H1 (cell line): Measurements from ENCODE around the gene CACNG6. TPM values are rescaled to one million over a fixed set of nuclear protein-coding genes. Genes with fewer than 3 reads are reported as not detected.

Experiments
- CTCF ChIA-PET: fragments of 300-600 bp; sonication (Branson Sonifier 250); formaldehyde crosslinking; loops from one replicate; lab custom pipeline; 2021; ENCODE audit not compliant: partially characterized antibody; lab: Charles Lee
- POLR2A ChIA-PET: fragments of 300-600 bp; sonication (Branson Sonifier 250); formaldehyde crosslinking; loops from one replicate; lab custom pipeline; 2021; ENCODE audit warnings: inconsistent platforms; ENCODE audit not compliant: partially characterized antibody; lab: Charles Lee
- DNase-seq, 2 experiments: peaks; one replicate each; pipeline versions ENCODE4 v3.0.0 to v3.0.0-alpha.2; 2010 to 2022; ENCODE audit warnings: low spot score in 2 of 2, low read depth in 1 of 2, mixed read lengths in 1 of 2
- FAIRE-seq: peaks from 2 replicates; lab custom pipeline; 2011; peaks lifted over from hg19 to GRCh38; lab: Jason Lieb, UNC
- H2AFZ ChIP-seq: 2 replicates; pipeline ENCODE4 v1.8.1; 2012; ENCODE audit warnings: low read length, inconsistent platforms
- H2AK5ac ChIP-seq: 2 replicates; pipeline ENCODE4 v1.6.1; 2013; ENCODE audit warnings: low read depth, low read length
- H2BK120ac ChIP-seq: replicated peaks from 2 replicates; pipeline ENCODE3; 2013; ENCODE audit warnings: low read depth, low read length, inconsistent platforms
- H2BK12ac ChIP-seq: 2 replicates; pipeline ENCODE4 v1.6.1; 2013; ENCODE audit warnings: low read depth, low read length
- H2BK15ac ChIP-seq: 2 replicates; pipeline ENCODE4 v1.6.1; 2013; ENCODE audit warnings: low read length
- H2BK20ac ChIP-seq: 2 replicates; pipeline ENCODE4 v1.6.1; 2013; ENCODE audit warnings: low read length
- H2BK5ac ChIP-seq: 2 replicates; pipeline ENCODE4 v1.6.1; 2013; ENCODE audit warnings: low read depth, low read length
- H3K14ac ChIP-seq: 2 replicates; pipeline ENCODE4 v1.6.1; 2013; ENCODE audit warnings: inconsistent platforms; ENCODE audit not compliant: insufficient read length
- H3K18ac ChIP-seq: 2 replicates; pipeline ENCODE4 v1.6.1; 2013; ENCODE audit warnings: low read length; ENCODE audit errors: extremely low read depth
- H3K23ac ChIP-seq: 2 replicates; pipeline ENCODE4 v1.6.1; 2013; ENCODE audit warnings: inconsistent platforms; ENCODE audit not compliant: insufficient read length
- H3K23me2 ChIP-seq: 2 replicates; pipeline ENCODE4 v1.6.1; 2013; ENCODE audit warnings: low read depth, low read length
- H3K27ac ChIP-seq: 2 replicates; pipeline ENCODE4 v1.6.1; 2011; ENCODE audit warnings: low read depth, low read length, inconsistent platforms
- H3K27me3 ChIP-seq, 4 experiments: replicated peaks in 1 of 4; 1 replicate in 1 of 4; 2 replicates in 3 of 4; pipeline versions ENCODE4 v1.6.1 to v1.8.1; 2011 to 2013; ENCODE audit warnings: low read length in 3 of 4, mild to moderate bottlenecking in 3 of 4, inconsistent platforms in 2 of 4, mixed read lengths in 2 of 4, moderate library complexity in 1 of 4; ENCODE audit not compliant: control insufficient read depth in 3 of 4, insufficient read depth in 3 of 4; ENCODE audit errors: extremely low read depth in 1 of 4
- H3K36me3 ChIP-seq, 4 experiments: 2 replicates each; pipeline versions ENCODE4 v1.6.1 to v1.8.1; 2011 to 2013; ENCODE audit warnings: mild to moderate bottlenecking in 4 of 4, low read length in 3 of 4, moderate library complexity in 2 of 4, control low read depth in 1 of 4, inconsistent platforms in 1 of 4; ENCODE audit not compliant: insufficient read depth in 4 of 4, control insufficient read depth in 2 of 4
- H3K4ac ChIP-seq: replicated peaks from 2 replicates; pipeline ENCODE3; 2013; ENCODE audit warnings: low read length, low read depth, mixed read lengths, inconsistent platforms; ENCODE audit not compliant: insufficient read length
- H3K4me1 ChIP-seq, 4 experiments: replicated peaks in 1 of 4; 1 replicate in 1 of 4; 2 replicates in 3 of 4; pipeline versions ENCODE4 v1.6.1 to v1.8.1; 2011 to 2013; ENCODE audit warnings: low read length in 3 of 4, inconsistent platforms in 2 of 4, mixed read lengths in 1 of 4; ENCODE audit not compliant: insufficient read depth in 4 of 4, control insufficient read depth in 3 of 4
- H3K4me2 ChIP-seq, 2 experiments: 2 replicates each; pipeline versions ENCODE4 v1.6.1 to v1.8.1; 2011 to 2013; ENCODE audit warnings: low read depth in 2 of 2, low read length in 2 of 2, control low read depth in 1 of 2, inconsistent platforms in 1 of 2, mild to moderate bottlenecking in 1 of 2; ENCODE audit not compliant: insufficient read depth in 1 of 2
- H3K4me3 ChIP-seq, 4 experiments: fragments of 200-600, 300-600 bp in 1 of 4; sonication (generic), shearing (Covaris generic), sonication (Bioruptor Twin) in 1 of 4; 2 replicates each; pipeline versions ENCODE4 v1.5.1 to v1.8.1; 2011 to 2016; ENCODE audit warnings: low read length in 4 of 4, low read depth in 3 of 4, control low read depth in 2 of 4, inconsistent platforms in 2 of 4, mild to moderate bottlenecking in 2 of 4, mixed read lengths in 1 of 4, moderate library complexity in 1 of 4; ENCODE audit not compliant: insufficient read depth in 2 of 4; ENCODE audit errors: extremely low read depth in 1 of 4
- H3K56ac ChIP-seq: replicated peaks from 2 replicates; pipeline ENCODE3; 2013; ENCODE audit warnings: low read depth, mild to moderate bottlenecking, mixed read lengths, low read length, inconsistent platforms; ENCODE audit not compliant: insufficient read length
- H3K79me1 ChIP-seq: 2 replicates; pipeline ENCODE4 v1.6.1; 2013; ENCODE audit warnings: low read depth, low read length, control low read depth
- H3K79me2 ChIP-seq, 2 experiments: 2 replicates each; pipeline versions ENCODE4 v1.6.1 to v1.8.1; 2012 to 2013; ENCODE audit warnings: low read length in 2 of 2, mild to moderate bottlenecking in 2 of 2, inconsistent platforms in 1 of 2; ENCODE audit not compliant: insufficient read depth in 2 of 2, control insufficient read depth in 1 of 2
- H3K9ac ChIP-seq, 4 experiments: replicated peaks in 1 of 4; 1 replicate in 1 of 4; 2 replicates in 3 of 4; pipeline versions ENCODE4 v1.6.1 to v1.8.1; 2011 to 2013; ENCODE audit warnings: low read depth in 3 of 4, low read length in 3 of 4, control low read depth in 2 of 4, mild to moderate bottlenecking in 2 of 4, moderate library complexity in 2 of 4, inconsistent platforms in 1 of 4; ENCODE audit errors: extremely low read depth in 1 of 4
- H3K9me3 ChIP-seq, 2 experiments: 2 replicates each; pipeline versions ENCODE4 v1.6.1 to v1.8.1; 2012 to 2013; ENCODE audit warnings: mild to moderate bottlenecking in 2 of 2, moderate library complexity in 2 of 2, control low read depth in 1 of 2, inconsistent platforms in 1 of 2, low read depth in 1 of 2, low read length in 1 of 2, mixed read lengths in 1 of 2; ENCODE audit not compliant: insufficient read depth in 2 of 2
- H4K20me1 ChIP-seq, 2 experiments: replicated peaks in 1 of 2; 2 replicates each; pipeline versions ENCODE3 to v1.8.1; 2011 to 2013; ENCODE audit warnings: inconsistent platforms in 2 of 2, low read length in 2 of 2, mild to moderate bottlenecking in 1 of 2; ENCODE audit not compliant: insufficient read depth in 2 of 2, control insufficient read depth in 1 of 2
- H4K5ac ChIP-seq: 2 replicates; pipeline ENCODE4 v1.6.1; 2013; ENCODE audit warnings: low read length, low read depth, mixed read lengths, inconsistent platforms; ENCODE audit not compliant: insufficient read length
- H4K8ac ChIP-seq: 2 replicates; pipeline ENCODE4 v1.8.0; 2013; ENCODE audit warnings: mild to moderate bottlenecking, moderate library complexity, low read length, inconsistent platforms; ENCODE audit not compliant: insufficient read depth; ENCODE audit errors: extremely low read depth
- H4K91ac ChIP-seq: replicated peaks from 2 replicates; pipeline ENCODE3; 2013; ENCODE audit warnings: low read length, mixed read lengths, inconsistent platforms; ENCODE audit not compliant: insufficient read length
- ASH2L ChIP-seq: fragments of 200-600, 300-600 bp; sonication (generic); IDR thresholded peaks from one replicate; pipeline ENCODE4 v1.7.1; 2017; ENCODE audit warnings: low read length
- BACH1 ChIP-seq: IDR thresholded peaks from 2 replicates; pipeline ENCODE4 v1.6.1; 2012; ENCODE audit warnings: low read length, improper control_type of control experiment
- CHD2 ChIP-seq: IDR thresholded peaks from 2 replicates; pipeline ENCODE4 v1.6.1; 2012; ENCODE audit warnings: low read length, improper control_type of control experiment
- FOSL1 ChIP-seq: IDR thresholded peaks from 2 replicates; pipeline ENCODE4 v1.6.1; 2011; ENCODE audit warnings: mild to moderate bottlenecking, low read depth, low read length, moderate library complexity; ENCODE audit not compliant: insufficient read depth
- GABPA ChIP-seq: IDR thresholded peaks from 2 replicates; pipeline ENCODE4 v1.6.1; 2011; ENCODE audit warnings: mild to moderate bottlenecking, low read length, moderate library complexity, borderline replicate concordance; ENCODE audit not compliant: insufficient read depth
- GTF2F1 ChIP-seq: IDR thresholded peaks from 2 replicates; pipeline ENCODE4 v1.6.1; 2012; ENCODE audit warnings: low read depth, low read length, improper control_type of control experiment, borderline replicate concordance
- KDM4A ChIP-seq: IDR thresholded peaks from one replicate; pipeline ENCODE4 v1.7.1; 2012; ENCODE audit warnings: low read depth, mild to moderate bottlenecking, moderate library complexity, low read length, inconsistent platforms; ENCODE audit not compliant: severe bottlenecking
- NRF1 ChIP-seq: IDR thresholded peaks from 2 replicates; pipeline ENCODE4 v1.6.1; 2011; ENCODE audit warnings: mild to moderate bottlenecking, low read depth, low read length, improper control_type of control experiment
- POLR2A ChIP-seq, 2 experiments: IDR thresholded peaks; 1 replicate in 1 of 2; 2 replicates in 1 of 2; pipeline ENCODE4 v1.6.1; 2011; ENCODE audit warnings: low read depth in 2 of 2, low read length in 2 of 2, mild to moderate bottlenecking in 2 of 2; ENCODE audit errors: control extremely low read depth in 1 of 2
- SP2 ChIP-seq: IDR thresholded peaks from 2 replicates; pipeline ENCODE4 v1.6.1; 2012; ENCODE audit warnings: mild to moderate bottlenecking, low read length, inconsistent platforms
- SP4 ChIP-seq: IDR thresholded peaks from 2 replicates; pipeline ENCODE4 v1.6.1; 2012; ENCODE audit warnings: low read length, inconsistent platforms
- TAF7 ChIP-seq: optimal IDR thresholded peaks from 2 replicates; pipeline ENCODE3; 2011; ENCODE audit warnings: low read depth, mild to moderate bottlenecking, inconsistent platforms, low read length, moderate library complexity, borderline replicate concordance
- WGBS, 2 experiments: shearing (Covaris generic) in 1 of 2; methylation state at CpG; one replicate each; pipeline versions ENCODE4 v1.1.6 to v1.1.7; 2013 to 2015; ENCODE audit warnings: low lambda C conversion rate in 2 of 2, mixed read lengths in 2 of 2, inconsistent platforms in 1 of 2, low coverage in 1 of 2, missing lambda C conversion rate in 1 of 2; ENCODE audit not compliant: insufficient replicate concordance in 2 of 2, insufficient coverage in 1 of 2, insufficient read length in 1 of 2; ENCODE audit errors: extremely low coverage in 1 of 2, missing lambda C conversion rate in 1 of 2; 5-methylcytosine and 5-hydroxymethylcytosine counted together
- polyA plus RNA-seq, 7 experiments: library from polyadenylated mRNA; depleted of rRNA in 3 of 7; stranded (reverse) in 5 of 7; unstranded in 2 of 7; fragments of >200 nt in 5 of 7; fragments of 200-250 nt in 2 of 7; gene quantifications; 1 replicate in 5 of 7; 2 replicates in 1 of 7; 4 replicates in 1 of 7; pipeline versions ENCODE4 v1.2.1 to v1.2.3, GENCODE V29; 2011 to 2013; ENCODE audit warnings: missing spikeins in 2 of 7, mixed read lengths in 2 of 7
- total RNA-seq: library from RNA; stranded (reverse); fragmentation: NEBNext Ultra II Directional; extraction: Animal tissue kit (Norgen Biotek cat#: 25700); gene quantifications from 2 replicates; pipeline ENCODE4 v1.2.1, GENCODE V29; 2021
- TF ChIP-seq, protein P1 (sequence below): IDR thresholded peaks from 2 replicates; pipeline ENCODE4 v1.6.1; 2012; ENCODE audit warnings: inconsistent platforms

The CACNG6 gene
- total and polyA plus RNA-seq, 2 of the 8 experiments (the other 6 are each of a cell fraction or from before 2014, with no cell fraction given) = 1.2 to 1.6 TPM

DNA sequence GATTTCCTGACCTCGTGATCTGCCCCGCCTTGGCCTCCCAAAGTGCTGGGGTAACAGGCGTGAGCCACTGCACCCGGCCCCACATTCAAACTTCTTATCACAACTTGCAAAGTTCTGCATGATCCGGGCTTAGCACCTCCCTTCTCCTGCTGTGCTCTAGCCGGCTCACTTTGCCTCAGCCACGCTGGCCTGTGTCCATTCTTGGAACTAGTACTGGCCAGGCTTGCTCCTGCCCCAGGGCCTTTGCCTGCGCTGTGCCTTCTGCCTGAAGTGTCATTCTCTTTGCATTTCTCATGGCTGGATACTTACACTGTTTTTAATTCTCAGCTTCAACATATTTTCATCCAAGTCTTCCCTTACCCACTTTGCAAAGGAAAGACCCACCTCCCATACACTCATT, 29.9 kb downstream of the CACNG6 start:
- CTCF ChIA-PET = interaction anchor here (0.6 to 5.2 kb wide), 8 partner anchors 8 to 355 kb away, joined by 3 to 33 read pairs (median 5); partner anchors contain the start of gene CACNG6

More for the DNA sequence above, 29.9 kb downstream of the CACNG6 start:
- Histone ChIP-seq H2BK15ac (no peak overlapping the region), H2BK5ac (no peak overlapping the region), H3K9ac (no peak overlapping the region), H3K4ac (no peak overlapping the region), H3K27me3 (peaks cover 0 to 2% (median 0%) of the 10 kb centered on the region in 4 experiments; a peak in 1 of 7 replicates), H3K56ac (no peak overlapping the region), H2BK20ac (no peak overlapping the region), H4K20me1 (no peaks in the 10 kb centered on the region), H2BK12ac (no peak overlapping the region), H3K79me1 (no peaks in the 10 kb centered on the region), H3K4me3 (no peak overlapping the region), H3K4me2 (no peak overlapping the region), H2AFZ (no peak overlapping the region), H3K4me1 (peaks cover 0 to 6% (median 3%) of the 10 kb centered on the region in 4 experiments; a peak in 4 of 7 replicates), H3K23ac (no peak overlapping the region), H3K9me3 (no peaks in the 10 kb centered on the region), H3K18ac (no peak overlapping the region), H2BK120ac (no peak overlapping the region), H3K14ac (no peak overlapping the region), H4K8ac (no peak overlapping the region), H3K27ac (no peak overlapping the region), H4K91ac (no peak overlapping the region), H4K5ac (no peak overlapping the region), H2AK5ac (no peak overlapping the region), H3K23me2 (no peaks in the 10 kb centered on the region), H3K36me3 (no peaks in the 10 kb centered on the region; a peak in 1 of 8 replicates), H3K79me2 (no peaks in the 10 kb centered on the region)
- TF ChIP-seq GABPA = no peak
- no peak for TF ChIP-seq SP2
- no peak for TF ChIP-seq TAF7
- no peak for TF ChIP-seq POLR2A (IDR thresholded peaks at IDR 0.05; ENCODE audit: control extremely low read depth in 1 of 2, low read depth in 2 of 2, low read length in 2 of 2)
- TF ChIP-seq, protein P1, sequence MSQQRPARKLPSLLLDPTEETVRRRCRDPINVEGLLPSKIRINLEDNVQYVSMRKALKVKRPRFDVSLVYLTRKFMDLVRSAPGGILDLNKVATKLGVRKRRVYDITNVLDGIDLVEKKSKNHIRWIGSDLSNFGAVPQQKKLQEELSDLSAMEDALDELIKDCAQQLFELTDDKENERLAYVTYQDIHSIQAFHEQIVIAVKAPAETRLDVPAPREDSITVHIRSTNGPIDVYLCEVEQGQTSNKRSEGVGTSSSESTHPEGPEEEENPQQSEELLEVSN = no peak
- no peak for TF ChIP-seq CHD2
- TF ChIP-seq BACH1 = no peak
- no peak for TF ChIP-seq FOSL1
- no peak for TF ChIP-seq KDM4A
- TF ChIP-seq GTF2F1 = no peak
- TF ChIP-seq SP4 = no peak
- TF ChIP-seq NRF1 = no peak
- TF ChIP-seq ASH2L = no peak
- WGBS, 2 experiments = 91% methylated on average over 8 of the region's 8 CpGs; no CpG with 5 or more reads in 1 of the 2 experiments
- POLR2A ChIA-PET = interaction anchor here (1.0 to 1.7 kb wide), 5 partner anchors 21 to 76 kb away, joined by 3 to 5 read pairs (median 3); partner anchors contain the start of gene CACNG6
- DNase-seq (no peak), FAIRE-seq (no peak)
